GDM1 (cell line): ENCODE measurements around the gene CMTM1.

Source experiments
- DNase-seq: peaks from one replicate; lab custom pipeline; 2025; lab: John Stamatoyannopoulos, UW

The CMTM1 gene

GRCh38 chr16:66566051-66566901 lies at the start of gene CMTM1:
CMTM1 (plus strand) TSS chr16:66566439; CDS start chr16:66566514, 75 bp downstream.
- no peak for DNase-seq

GRCh38 chr16:66516509-66516807 lies 49.8 kb upstream of the CMTM1 start:
- DNase-seq: no peak

GRCh38 chr16:66516808-66517585 lies 49.2 kb upstream of the CMTM1 start:
- peak; percentile 87 for DNase-seq

GRCh38 chr16:66517586-66518263 lies 48.5 kb upstream of the CMTM1 start:
- DNase-seq: no peak

- no peak for DNase-seq
Measured at GRCh38 chr16:66519482-66520373, 46.5 kb upstream of the CMTM1 start.

- peak; percentile 19 for DNase-seq
Measured at GRCh38 chr16:66520406-66521170, 45.7 kb upstream of the CMTM1 start.

GRCh38 chr16:66521252-66521713 lies 45.0 kb upstream of the CMTM1 start:
- DNase-seq: no peak

- peak; percentile 74 for DNase-seq
Measured at GRCh38 chr16:66521951-66522771, 44.1 kb upstream of the CMTM1 start.

- DNase-seq: no peak
Measured at GRCh38 chr16:66522816-66523590, 43.2 kb upstream of the CMTM1 start.

GRCh38 chr16:66523861-66524354 lies 42.3 kb upstream of the CMTM1 start:
- peak; percentile 44 for DNase-seq

- peak; percentile 82 for DNase-seq
Measured at GRCh38 chr16:66524601-66525164, 41.6 kb upstream of the CMTM1 start.

GRCh38 chr16:66525396-66526180 lies 40.7 kb upstream of the CMTM1 start:
- no peak for DNase-seq

GRCh38 chr16:66528294-66528693 lies 37.9 kb upstream of the CMTM1 start:
- DNase-seq: no peak

- no peak for DNase-seq
Measured at GRCh38 chr16:66529475-66529874, 36.8 kb upstream of the CMTM1 start.

GRCh38 chr16:66534376-66534799 lies 31.9 kb upstream of the CMTM1 start:
- no peak for DNase-seq

GRCh38 chr16:66536525-66536924 lies 29.7 kb upstream of the CMTM1 start:
- no peak for DNase-seq

- no peak for DNase-seq
Measured at GRCh38 chr16:66537236-66537635, 29.0 kb upstream of the CMTM1 start.

GRCh38 chr16:66538910-66539309 lies 27.3 kb upstream of the CMTM1 start:
- DNase-seq: no peak
